Activated T-helper 1 cell treated with anti-CD3 and anti-CD28 coated beads, Interleukin-12 subunit alpha, Interleukin-12 subunit beta, Interleukin-2, Interleukin-4 antibody, amounts not matched to agents 30 ng/mL and 10 ng/mL and 1 ng/mL, durations not matched to agents 14 hours and 24 hours and 36 hours (primary cell): ENCODE results near the gene DESI1. TPM values are rescaled to one million over a fixed set of nuclear protein-coding genes. Genes with fewer than 3 reads are reported as not detected.
"Not testable (repeated sequence)": the region's sequence is repeated elsewhere in the genome, so short reads cannot be mapped to it uniquely, and the experiment has no call there.

Experiments
- DNase-seq: peaks from one replicate; pipeline ENCODE4 v3.0.0; 2021; ENCODE audit warnings: low spot score
- H3K27ac Mint-ChIP-seq: one replicate; pipeline ENCODE4 v1.8.0; 2021; ENCODE audit warnings: mild to moderate bottlenecking, mixed read lengths
- H3K27me3 Mint-ChIP-seq: one replicate; pipeline ENCODE4 v1.8.0; 2022; ENCODE audit warnings: mild to moderate bottlenecking, moderate library complexity, mixed read lengths; ENCODE audit not compliant: insufficient read depth
- H3K36me3 Mint-ChIP-seq: one replicate; pipeline ENCODE4 v1.8.0; 2021; ENCODE audit warnings: low read depth, mixed read lengths
- H3K4me1 Mint-ChIP-seq: one replicate; pipeline ENCODE4 v1.8.0; 2021; ENCODE audit warnings: low read depth, mixed read lengths
- H3K4me3 Mint-ChIP-seq: one replicate; pipeline ENCODE4 v1.8.0; 2021; ENCODE audit warnings: mild to moderate bottlenecking, moderate library complexity, mixed read lengths
- H3K9me3 Mint-ChIP-seq: one replicate; pipeline ENCODE4 v1.8.0; 2021; ENCODE audit warnings: mixed read lengths
- intact Hi-C: fragments of 100-400 bp; cut with micrococcal nuclease; formaldehyde crosslinking; loops from one replicate; pipeline ENCODE4 v1.15.1; 2024
- total RNA-seq: library from RNA; stranded (reverse); gene quantifications from 2 replicates; pipeline ENCODE4 v1.2.3, GENCODE V29; 2022

The DESI1 gene
- total RNA-seq, 1 donor from 2014 or later: 84.8 TPM

GRCh38 chr22:41561335-41561734 is 59.5 kb downstream of the DESI1 start:
- no peak for DNase-seq
- Mint-ChIP-seq H3K9me3 (no peaks in the 10 kb centered on the region), H3K27me3 (peaks cover 25% of the 10 kb centered on the region), H3K4me3 (no peak overlapping the region), H3K36me3 (no peaks in the 10 kb centered on the region), H3K4me1 (peaks cover 5% of the 10 kb centered on the region), H3K27ac (no peak overlapping the region)
- intact Hi-C loops: no loop called here

DNA sequence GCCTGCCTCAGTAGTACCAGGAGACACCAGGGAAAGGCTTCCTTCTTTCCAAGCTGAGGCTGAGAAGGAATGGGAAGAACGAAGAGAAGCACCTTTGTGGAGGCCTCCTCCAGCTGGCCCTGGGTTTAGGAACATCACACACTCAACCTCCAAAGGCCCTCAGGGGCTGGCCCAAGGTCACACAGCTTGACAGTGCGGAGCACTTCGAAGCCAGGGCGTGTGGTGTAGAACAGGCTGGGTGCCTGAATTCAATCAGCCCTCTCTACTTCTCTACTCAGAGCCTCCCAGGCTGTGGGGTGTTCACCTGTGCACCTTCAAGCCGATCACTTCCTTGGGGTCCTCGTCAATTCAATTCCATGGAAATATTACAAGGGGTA is 60.8 kb downstream of the DESI1 start:
- H3K36me3 Mint-ChIP-seq: no peaks in the 10 kb centered on the region
- intact Hi-C loops: no loop called here
- no peak for DNase-seq
- H3K27ac Mint-ChIP-seq: no peak overlapping the region
- H3K4me1 Mint-ChIP-seq: no peaks in the 10 kb centered on the region
- H3K9me3 Mint-ChIP-seq: no peaks in the 10 kb centered on the region
- peaks cover 23% of the 10 kb centered on the region for H3K27me3 Mint-ChIP-seq
- no peak overlapping the region for H3K4me3 Mint-ChIP-seq

GRCh38 chr22:41558241-41558630 is 62.6 kb downstream of the DESI1 start:
- H3K36me3 Mint-ChIP-seq, H3K9me3 Mint-ChIP-seq, DNase-seq, H3K4me3 Mint-ChIP-seq, intact Hi-C loops, H3K4me1 Mint-ChIP-seq, H3K27ac Mint-ChIP-seq: not testable (repeated sequence)
- peaks cover 23% of the 10 kb centered on the region for H3K27me3 Mint-ChIP-seq

DNA sequence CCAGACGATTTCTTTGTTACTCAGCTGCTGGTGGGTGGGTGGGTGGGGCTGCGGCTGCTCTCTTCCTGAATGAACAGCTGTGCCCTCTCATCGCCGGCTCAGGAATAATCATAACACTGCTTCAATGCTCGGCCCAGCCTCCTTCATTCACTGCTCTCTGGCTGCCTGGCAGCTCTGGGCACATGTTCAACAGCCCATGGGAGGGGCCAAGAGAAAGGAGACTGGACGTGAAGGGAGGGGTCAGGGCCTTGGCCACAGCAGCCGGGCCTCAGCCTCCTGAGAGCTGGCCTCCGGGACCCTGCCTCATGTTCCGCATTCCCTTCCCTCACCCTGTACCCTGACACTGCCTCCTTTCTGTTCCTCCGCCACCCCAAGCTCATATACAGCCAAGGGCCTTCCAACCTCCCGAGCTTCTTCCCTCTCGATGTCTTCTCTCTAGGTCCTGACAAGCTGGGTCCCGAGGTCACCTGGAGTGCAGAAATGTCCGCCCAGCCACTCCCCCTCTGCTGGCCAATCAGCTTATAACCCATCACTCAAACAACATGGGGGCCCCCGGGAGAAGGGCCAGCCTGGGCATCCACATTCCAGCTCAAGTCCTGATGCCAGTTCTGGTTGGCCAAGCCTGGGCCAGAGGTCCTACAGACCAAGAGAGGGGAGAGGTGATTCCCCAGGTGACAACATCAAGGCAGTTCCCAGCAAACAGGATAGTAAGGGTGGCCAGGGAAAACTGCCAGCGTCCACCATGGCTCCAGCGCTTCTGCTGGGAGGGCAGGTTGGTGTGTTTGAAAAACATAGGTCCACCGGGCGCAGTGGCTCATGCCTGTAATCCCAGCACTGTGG is 63.2 kb downstream of the DESI1 start:
- intact Hi-C loops: no loop called here
- H3K27me3 Mint-ChIP-seq: peaks cover 22% of the 10 kb centered on the region
- no peak overlapping the region for H3K4me3 Mint-ChIP-seq
- no peak overlapping the region for H3K27ac Mint-ChIP-seq
- no peaks in the 10 kb centered on the region for H3K9me3 Mint-ChIP-seq
- no peaks in the 10 kb centered on the region for H3K4me1 Mint-ChIP-seq
- H3K36me3 Mint-ChIP-seq: no peaks in the 10 kb centered on the region
- no peak for DNase-seq

- Mint-ChIP-seq H3K36me3 (no peaks in the 10 kb centered on the region), H3K27ac (no peak overlapping the region), H3K4me3 (no peak overlapping the region), H3K4me1 (no peaks in the 10 kb centered on the region), H3K9me3 (no peaks in the 10 kb centered on the region), H3K27me3 (peaks cover 22% of the 10 kb centered on the region)
- intact Hi-C loops: no loop called here
- no peak for DNase-seq
These were observed 64.3 kb downstream of the DESI1 start for GRCh38 chr22:41556561-41556960.

DNA sequence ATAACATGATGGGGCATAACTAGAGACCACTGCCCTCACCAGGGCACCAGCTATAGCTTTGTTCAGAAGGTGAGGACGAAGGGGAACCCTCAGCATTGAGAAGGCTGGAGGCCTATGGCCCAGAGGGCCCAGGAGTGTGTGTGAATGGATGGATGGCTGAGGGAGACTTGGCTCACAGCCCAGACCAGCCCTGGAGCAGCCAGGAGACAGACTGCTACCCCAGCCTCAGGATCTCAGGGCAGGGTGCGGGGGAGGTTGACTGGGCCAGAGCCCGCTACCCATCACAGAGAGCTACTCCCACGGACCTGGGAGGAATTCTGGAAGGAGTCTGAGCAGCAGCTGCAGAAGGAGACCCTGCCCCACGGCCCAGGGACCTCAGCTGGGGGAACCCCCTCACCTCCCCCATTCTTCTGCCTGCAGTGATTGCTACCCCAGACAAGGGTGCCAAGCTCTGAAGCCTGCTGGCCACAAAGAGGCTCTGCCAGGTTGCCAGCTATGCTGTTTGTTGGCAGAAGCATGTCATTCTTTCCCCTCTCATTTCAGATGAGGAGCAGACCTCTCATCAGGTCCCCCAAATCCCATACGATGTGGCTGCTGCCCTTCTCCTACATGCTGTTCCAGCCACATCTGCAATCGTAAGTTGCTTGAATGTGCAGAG is 65.4 kb downstream of the DESI1 start:
- no peak for DNase-seq
- peaks cover 18% of the 10 kb centered on the region for H3K27me3 Mint-ChIP-seq
- H3K9me3 Mint-ChIP-seq: no peaks in the 10 kb centered on the region
- no peak overlapping the region for H3K27ac Mint-ChIP-seq
- no peak overlapping the region for H3K4me3 Mint-ChIP-seq
- H3K36me3 Mint-ChIP-seq: no peaks in the 10 kb centered on the region
- H3K4me1 Mint-ChIP-seq: no peaks in the 10 kb centered on the region
- intact Hi-C loops: no loop called here

DNA sequence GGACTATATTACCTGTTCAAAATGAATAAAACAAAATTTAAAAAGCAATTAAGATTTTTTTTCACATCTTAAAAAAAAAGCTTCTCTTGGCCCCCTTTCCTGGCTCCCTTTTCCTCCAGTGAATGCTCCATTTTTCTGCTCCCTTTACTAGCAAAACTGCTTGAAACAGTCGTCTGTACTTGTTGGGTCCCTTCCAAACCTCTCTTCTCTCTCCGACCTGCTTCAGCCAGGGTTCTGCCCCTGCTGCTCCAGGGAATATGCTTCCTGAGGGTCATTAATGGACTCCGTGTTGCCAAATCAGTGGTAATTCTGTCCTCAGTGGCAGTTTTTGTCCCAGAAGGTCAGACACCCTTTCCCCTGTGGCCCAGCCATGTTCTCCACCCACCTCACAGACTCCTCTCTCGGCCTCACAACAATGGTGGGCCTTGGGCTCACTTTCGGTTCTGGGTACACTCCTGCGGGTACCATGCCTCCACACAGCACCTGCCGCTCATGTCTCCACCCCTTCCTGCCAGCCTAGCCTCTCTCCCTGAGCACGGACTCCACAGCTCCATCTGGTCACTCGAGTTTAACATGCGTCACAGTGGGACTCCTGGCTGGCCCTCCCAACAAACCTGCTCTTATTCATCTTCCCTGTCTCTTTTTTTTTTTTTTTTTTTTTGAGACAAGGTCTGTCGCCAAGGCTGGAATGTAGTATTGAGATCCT is 68.8 kb downstream of the DESI1 start:
- Mint-ChIP-seq H3K4me3 (no peak overlapping the region), H3K9me3 (no peaks in the 10 kb centered on the region), H3K27me3 (peaks cover 7% of the 10 kb centered on the region), H3K36me3 (no peaks in the 10 kb centered on the region), H3K4me1 (no peaks in the 10 kb centered on the region), H3K27ac (no peak overlapping the region)
- intact Hi-C loops: no loop called here
- no peak for DNase-seq

GRCh38 chr22:41550952-41551491 is 69.8 kb downstream of the DESI1 start:
- no peak for DNase-seq
- no peaks in the 10 kb centered on the region for H3K4me1 Mint-ChIP-seq
- no peak overlapping the region for H3K4me3 Mint-ChIP-seq
- intact Hi-C loops: no loop called here
- no peaks in the 10 kb centered on the region for H3K9me3 Mint-ChIP-seq
- peaks cover 7% of the 10 kb centered on the region for H3K27me3 Mint-ChIP-seq
- H3K27ac Mint-ChIP-seq: no peak overlapping the region
- H3K36me3 Mint-ChIP-seq: no peaks in the 10 kb centered on the region

DNA sequence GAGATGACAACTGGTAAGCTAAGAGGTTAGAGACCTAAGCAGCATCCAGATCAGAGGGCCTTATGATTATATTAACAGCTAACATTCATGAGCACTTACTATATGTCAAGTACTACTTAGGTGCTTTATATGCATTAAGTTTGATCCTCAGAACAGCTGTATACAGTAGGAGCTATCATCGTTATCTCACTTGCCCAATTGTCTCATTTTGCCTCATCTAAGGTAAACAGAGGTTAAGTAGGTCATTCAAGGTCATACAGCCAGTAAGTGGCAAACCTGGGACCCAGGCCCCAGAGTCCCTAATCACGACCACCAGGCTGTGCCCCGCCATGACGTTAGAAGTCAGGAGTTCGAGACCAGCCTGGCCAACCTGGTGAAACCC is 72.0 kb downstream of the DESI1 start:
- no peaks in the 10 kb centered on the region for H3K9me3 Mint-ChIP-seq
- no peak for DNase-seq
- H3K4me3 Mint-ChIP-seq: no peak overlapping the region
- H3K27ac Mint-ChIP-seq: no peak overlapping the region
- H3K36me3 Mint-ChIP-seq: no peaks in the 10 kb centered on the region
- intact Hi-C loops: no loop called here
- H3K4me1 Mint-ChIP-seq: peaks cover 10% of the 10 kb centered on the region
- peaks cover 11% of the 10 kb centered on the region for H3K27me3 Mint-ChIP-seq

Other genes starting within 250 kb of the DESI1 start
- 1.6 and 2.1 TPM in 2 replicates for gene TEF, start 239.1 kb downstream of the DESI1 start, total RNA-seq
- gene TOB2, start 174.2 kb downstream of the DESI1 start, total RNA-seq: 46.0 and 46.4 TPM in 2 replicates
- 83.7 and 96.8 TPM in 2 replicates for gene PHF5A, start 152.4 kb downstream of the DESI1 start, total RNA-seq
- 99.1 and 101 TPM in 2 replicates for gene ACO2, start 151.9 kb downstream of the DESI1 start, total RNA-seq
- gene POLR3H, start 76.6 kb downstream of the DESI1 start, total RNA-seq: 51.8 and 52.0 TPM in 2 replicates
- gene CSDC2, start 60.0 kb downstream of the DESI1 start, total RNA-seq: not detected in 2 replicates
- gene PMM1, start 31.2 kb downstream of the DESI1 start, total RNA-seq: 21.4 and 22.6 TPM in 2 replicates
- gene XRCC6, start 252 bp upstream of the DESI1 start, total RNA-seq: 367 and 368 TPM in 2 replicates
- 337 and 339 TPM in 2 replicates for gene SNU13, start 67.8 kb upstream of the DESI1 start, total RNA-seq
- gene MEI1, start 78.5 kb upstream of the DESI1 start, total RNA-seq: 22.3 TPM in 2 replicates
- 18.0 and 19.6 TPM in 2 replicates for gene CCDC134, start 179.6 kb upstream of the DESI1 start, total RNA-seq
- 235 and 245 TPM in 2 replicates for gene SREBF2, start 212.1 kb upstream of the DESI1 start, total RNA-seq